ENCODE measurements around the gene PRDM15. TPM values are rescaled to one million over a fixed set of nuclear protein-coding genes. Genes with fewer than 3 reads are reported as not detected.

Gene PRDM15
- total RNA-seq, 4 donors from 2014 or later: 4.7 to 9.2 (median 5.4) TPM

- Histone ChIP-seq H3K36me3 (no peaks in the 10 kb centered on the region), H3K4me1 (peaks cover 8 to 45% (median 19%) of the 10 kb centered on the region in 3 donors), H3K9me3 (no peaks in the 10 kb centered on the region), H3K27me3 (peaks cover 0 to 100% (median 9%) of the 10 kb centered on the region in 4 donors), H3K27ac (no peak overlapping the region), H3K4me3 (no peak overlapping the region)
- no peak for DNase-seq
- TF ChIP-seq CTCF (IDR thresholded peaks at IDR 0.05) (no peak), POLR2A (IDR thresholded peaks at IDR 0.05) (no peak)
- WGBS, 2 donors: 74 to 89% methylated on average over 2 to 4 of the region's 5 CpGs
- intact Hi-C loops (cut with DNase I): no loop called here
Measured at GRCh38 chr21:41769933-41770332, 109.2 kb downstream of the PRDM15 start.

DNA sequence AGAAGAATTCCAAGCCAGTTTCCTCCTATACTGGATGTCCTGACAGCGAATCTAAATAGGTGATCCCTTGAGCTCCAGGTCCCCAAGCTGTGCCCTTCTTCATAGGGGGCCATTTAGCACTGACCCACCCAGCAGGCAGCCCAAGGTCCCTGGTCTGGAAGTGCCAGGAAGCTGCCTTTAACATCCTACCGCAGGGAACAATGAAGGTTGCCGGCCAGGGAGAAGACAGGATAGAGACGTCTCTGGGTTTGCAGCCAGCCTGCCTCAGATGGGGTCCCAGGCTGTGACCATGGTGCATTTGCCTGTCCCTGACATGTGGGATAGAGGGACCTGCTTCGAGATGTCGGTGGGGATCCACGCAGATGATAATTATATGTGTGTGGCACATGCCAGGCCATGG is 109.6 kb downstream of the PRDM15 start:
- 75 to 89% methylated on average over 4 to 7 of the region's 7 CpGs for WGBS, 2 donors
- Histone ChIP-seq H3K9me3 (no peaks in the 10 kb centered on the region), H3K4me3 (no peak overlapping the region), H3K4me1 (peaks cover 8 to 42% (median 19%) of the 10 kb centered on the region in 3 donors), H3K36me3 (no peaks in the 10 kb centered on the region), H3K27ac (no peak overlapping the region), H3K27me3 (peaks cover 0 to 100% (median 9%) of the 10 kb centered on the region in 4 donors)
- TF ChIP-seq CTCF (IDR thresholded peaks at IDR 0.05): no peak
- no peak for TF ChIP-seq POLR2A (IDR thresholded peaks at IDR 0.05)
- intact Hi-C loops (cut with DNase I): no loop called here
- no peak for DNase-seq

DNA sequence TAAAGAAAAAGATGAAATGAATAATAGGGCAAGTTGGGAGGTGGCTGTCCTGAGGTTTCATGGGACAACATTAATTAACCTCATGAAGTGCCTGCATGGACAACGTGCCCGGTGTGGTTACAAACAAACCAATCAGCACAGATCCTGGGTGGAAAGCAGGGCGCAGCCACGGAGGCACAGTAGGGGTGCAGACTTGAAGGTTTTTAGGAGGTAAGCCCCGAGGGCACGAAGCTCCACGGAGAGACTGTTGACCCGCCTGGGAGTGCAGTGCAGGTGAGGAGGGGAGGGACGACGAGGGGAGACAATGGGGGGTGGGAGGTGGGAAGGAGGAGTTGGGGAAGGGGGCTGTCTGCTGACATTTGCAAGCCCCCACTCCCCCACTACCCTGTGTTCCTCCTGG is 110.0 kb downstream of the PRDM15 start:
- H3K4me3 ChIP-seq: peak overlapping the region; percentile 2 to 65 (median 50)
- 19 to 24% methylated on average over 4 to 8 of the region's 10 CpGs for WGBS, 2 donors
- peaks cover 0 to 100% (median 9%) of the 10 kb centered on the region in 4 donors for H3K27me3 ChIP-seq
- H3K9me3 ChIP-seq: no peaks in the 10 kb centered on the region
- TF ChIP-seq POLR2A (IDR thresholded peaks at IDR 0.05): no peak
- no peak for TF ChIP-seq CTCF (IDR thresholded peaks at IDR 0.05)
- peak overlapping the region in 2 of 4 donors; percentile 95 to 97 for H3K27ac ChIP-seq
- DNase-seq: no peak
- no peaks in the 10 kb centered on the region for H3K36me3 ChIP-seq
- H3K4me1 ChIP-seq: peaks cover 8 to 42% (median 19%) of the 10 kb centered on the region in 3 donors
- intact Hi-C loops (cut with DNase I): no loop called here

- no peak for TF ChIP-seq POLR2A (IDR thresholded peaks at IDR 0.05)
- peak in 1 of 6 experiments; percentile 22 for TF ChIP-seq CTCF (IDR thresholded peaks at IDR 0.05)
- Histone ChIP-seq H3K9me3 (no peaks in the 10 kb centered on the region), H3K27me3 (peaks cover 0 to 100% (median 9%) of the 10 kb centered on the region in 4 donors), H3K36me3 (no peaks in the 10 kb centered on the region), H3K4me1 (peaks cover 8 to 47% (median 19%) of the 10 kb centered on the region in 3 donors), H3K4me3 (peak overlapping the region; percentile 2 to 65 (median 50)), H3K27ac (peak overlapping the region in 3 of 4 donors; percentile 95 to 97 (median 97))
- no peak for DNase-seq
- intact Hi-C loops (cut with DNase I): no loop called here
- 3 to 11% methylated on average over 17 of the region's 17 CpGs for WGBS, 2 donors
Measured at GRCh38 chr21:41768437-41769042, 110.6 kb downstream of the PRDM15 start.

DNA sequence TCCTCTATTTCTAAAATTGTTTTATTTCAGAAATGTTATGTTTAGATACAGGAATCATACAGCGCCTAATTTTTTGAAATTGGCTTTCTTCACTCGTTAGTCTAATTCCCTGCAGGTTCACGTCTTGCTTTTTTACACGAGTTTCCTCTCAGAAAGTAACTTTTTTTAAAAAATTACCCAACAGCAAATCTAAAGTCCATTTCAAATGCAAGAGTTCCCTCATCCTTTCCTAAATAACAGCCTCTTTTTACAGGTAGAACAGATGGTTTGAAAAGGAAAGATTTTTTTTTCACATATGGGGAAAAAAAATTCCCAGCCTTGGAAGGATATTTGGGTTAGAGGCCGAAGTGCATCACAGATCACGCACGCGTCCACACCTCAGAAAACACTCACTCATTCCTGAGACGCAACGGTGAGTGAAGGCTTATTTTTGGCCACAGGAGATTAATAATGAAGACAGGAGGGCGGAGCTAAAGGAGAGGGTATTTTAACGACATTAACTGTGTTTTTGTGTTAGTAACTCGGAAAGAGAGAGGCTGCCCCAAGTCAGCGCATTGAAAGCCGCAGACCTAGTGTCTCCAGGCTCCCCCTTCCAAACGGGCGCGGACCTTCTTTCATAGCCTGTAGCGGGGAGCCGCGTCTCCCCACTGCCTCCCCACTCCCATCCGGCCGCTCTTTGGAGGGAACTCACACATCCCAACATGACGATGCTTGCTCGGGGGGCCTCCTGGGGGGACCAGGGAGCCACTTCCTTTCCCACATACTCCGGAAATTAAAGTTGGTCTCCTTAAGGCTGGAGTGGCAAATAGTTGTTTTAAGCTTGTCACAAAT is 111.3 kb downstream of the PRDM15 start:
- Histone ChIP-seq H3K4me1 (peaks cover 11 to 54% (median 19%) of the 10 kb centered on the region in 3 donors), H3K27ac (peak overlapping the region in 3 of 4 donors; percentile 95 to 97 (median 97)), H3K27me3 (peaks cover 0 to 100% (median 9%) of the 10 kb centered on the region in 4 donors), H3K36me3 (no peaks in the 10 kb centered on the region), H3K9me3 (no peaks in the 10 kb centered on the region), H3K4me3 (peak overlapping the region; percentile 2 to 80 (median 64))
- intact Hi-C loops (cut with DNase I): no loop called here
- TF ChIP-seq POLR2A (IDR thresholded peaks at IDR 0.05) (no peak), CTCF (IDR thresholded peaks at IDR 0.05) (no peak)
- no peak for DNase-seq
- WGBS, 2 donors: 4 to 6% methylated on average over 17 to 24 of the region's 26 CpGs

Measured in esophagus squamous epithelium (tissue), 5 donors.